Dendritic cell treated with granulocyte-macrophage colony-stimulating factor and Interleukin-4, amounts not matched to agents 40 ng/mL and 50 ng/mL, for 4 days (primary cell): ENCODE measurements around the gene CCDC197.
A peak's percentile ranks its signal among the peaks of the same experiment; 100 is the strongest.

Experiments
- H3K27ac Mint-ChIP-seq: one replicate; pipeline ENCODE4 v1.8.0; 2022; ENCODE audit warnings: mild to moderate bottlenecking, mixed read lengths
- H3K27me3 Mint-ChIP-seq: one replicate; pipeline ENCODE4 v1.8.0; 2022; ENCODE audit warnings: mild to moderate bottlenecking, mixed read lengths
- H3K36me3 Mint-ChIP-seq: one replicate; pipeline ENCODE4 v1.8.0; 2022; ENCODE audit warnings: low read depth, mixed read lengths
- H3K4me1 Mint-ChIP-seq: one replicate; pipeline ENCODE4 v1.8.0; 2022; ENCODE audit warnings: low read depth, mixed read lengths
- H3K4me3 Mint-ChIP-seq: one replicate; pipeline ENCODE4 v1.8.0; 2022; ENCODE audit warnings: mild to moderate bottlenecking, moderate library complexity, mixed read lengths
- H3K9me3 Mint-ChIP-seq: one replicate; pipeline ENCODE4 v1.8.0; 2022; ENCODE audit warnings: mixed read lengths
- intact Hi-C: fragments of 100-400 bp; cut with micrococcal nuclease; formaldehyde crosslinking; loops from one replicate; pipeline ENCODE4 v1.15.0; 2022

The CCDC197 gene

GRCh38 chr14:93957751-93958566, 39.1 kb upstream of the CCDC197 start:
- Mint-ChIP-seq H3K27ac (peak overlapping the region; percentile 79), H3K4me1 (peaks cover 97% of the 10 kb centered on the region), H3K4me3 (no peak overlapping the region), H3K9me3 (no peaks in the 10 kb centered on the region), H3K27me3 (peaks cover 5% of the 10 kb centered on the region), H3K36me3 (no peaks in the 10 kb centered on the region)
- intact Hi-C loops, result no loop called here

DNA sequence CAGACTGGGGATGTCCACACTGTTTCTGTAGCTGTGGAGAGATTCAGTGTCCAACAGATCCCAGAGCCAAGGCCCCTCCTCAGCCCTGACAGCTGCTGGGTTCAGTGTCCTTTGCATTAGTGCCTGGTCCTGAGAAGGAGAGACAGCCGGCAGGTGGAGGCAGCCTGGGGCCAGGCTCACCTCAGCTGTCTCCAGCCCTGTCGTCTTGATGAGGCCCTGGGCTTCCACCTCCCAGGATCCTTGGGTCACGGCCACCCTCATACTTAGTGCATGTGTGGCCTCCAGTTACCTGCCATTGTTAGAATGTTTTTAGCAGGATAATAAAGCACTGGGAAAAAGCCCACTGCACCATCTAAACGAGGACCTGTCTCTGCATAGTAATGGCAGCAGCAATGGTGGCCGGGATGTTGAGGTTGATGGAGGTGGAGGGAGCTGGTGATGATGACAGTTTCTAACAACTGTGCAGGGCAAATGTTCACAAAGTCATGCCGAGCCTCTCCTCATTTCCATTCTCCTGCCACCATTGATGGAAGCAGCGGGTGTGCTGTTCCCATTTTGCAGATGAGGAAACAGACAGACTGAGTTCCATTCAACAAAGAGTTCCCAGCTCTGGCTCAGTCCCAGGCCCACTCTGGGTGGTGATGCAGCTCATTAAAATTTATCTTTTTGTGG, 38.4 kb upstream of the CCDC197 start:
- H3K27me3 Mint-ChIP-seq, result peaks cover 3% of the 10 kb centered on the region
- no peaks in the 10 kb centered on the region for H3K9me3 Mint-ChIP-seq
- no peak overlapping the region for H3K4me3 Mint-ChIP-seq
- H3K27ac Mint-ChIP-seq, result peak overlapping the region; percentile 79
- intact Hi-C loops, result no loop called here
- peaks cover 97% of the 10 kb centered on the region for H3K4me1 Mint-ChIP-seq
- no peaks in the 10 kb centered on the region for H3K36me3 Mint-ChIP-seq

DNA sequence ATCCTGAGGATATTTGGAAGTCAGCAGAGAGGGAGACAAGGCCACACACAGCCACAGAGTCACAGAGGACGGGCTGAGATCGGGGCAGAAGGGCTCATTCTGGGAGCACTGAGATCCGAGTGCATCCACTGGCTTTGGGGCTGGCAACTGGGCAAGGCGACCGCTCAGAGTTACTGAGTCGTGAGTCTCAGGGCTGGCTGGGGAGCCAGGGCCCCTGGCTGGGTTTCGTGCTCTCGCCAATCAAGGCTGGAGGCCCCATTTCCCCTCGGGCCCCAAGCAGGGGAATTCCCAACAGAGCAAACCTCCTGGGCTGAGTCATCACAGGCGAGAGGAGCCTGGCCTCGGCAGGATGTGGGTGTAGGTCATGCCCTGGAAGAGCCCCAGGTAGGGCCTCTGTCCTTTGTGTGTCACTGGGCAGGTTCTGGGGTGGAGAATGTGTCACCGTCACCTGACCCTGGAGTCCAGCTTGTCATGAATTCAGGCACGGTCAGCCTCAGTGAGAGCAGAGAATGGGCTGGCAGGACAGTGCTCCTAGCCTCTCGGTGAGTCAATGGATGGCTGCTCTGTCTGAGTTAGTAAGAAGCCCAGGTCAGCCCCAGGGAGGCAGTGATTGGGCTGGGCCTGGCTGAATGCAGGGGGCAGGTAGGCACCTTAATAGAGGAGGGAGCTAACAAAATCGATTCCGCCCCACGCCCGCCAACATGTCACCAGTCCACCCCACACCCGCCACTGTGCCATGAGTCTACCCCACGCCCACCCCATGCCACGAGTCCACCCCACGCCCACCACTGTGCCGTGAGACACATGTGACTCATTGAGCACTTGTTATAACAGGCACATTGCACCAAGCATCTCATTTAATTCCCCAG, 37.6 kb upstream of the CCDC197 start:
- intact Hi-C loops, result loop anchor here (10.0 kb wide), 1 partner anchor 435 kb away; no protein-coding TSS in a partner anchor
- no peak overlapping the region for H3K4me3 Mint-ChIP-seq
- no peaks in the 10 kb centered on the region for H3K36me3 Mint-ChIP-seq
- H3K9me3 Mint-ChIP-seq, result no peaks in the 10 kb centered on the region
- peak overlapping the region; percentile 79 for H3K27ac Mint-ChIP-seq
- peaks cover 95% of the 10 kb centered on the region for H3K4me1 Mint-ChIP-seq
- H3K27me3 Mint-ChIP-seq, result peaks cover 2% of the 10 kb centered on the region

GRCh38 chr14:93960108-93960475, 37.0 kb upstream of the CCDC197 start:
- peaks cover 2% of the 10 kb centered on the region for H3K27me3 Mint-ChIP-seq
- H3K27ac Mint-ChIP-seq, result peak overlapping the region; percentile 79
- H3K4me1 Mint-ChIP-seq, result peaks cover 95% of the 10 kb centered on the region
- intact Hi-C loops, result loop anchor here (10.0 kb wide), 1 partner anchor 435 kb away; no protein-coding TSS in a partner anchor
- H3K9me3 Mint-ChIP-seq, result no peaks in the 10 kb centered on the region
- no peaks in the 10 kb centered on the region for H3K36me3 Mint-ChIP-seq
- no peak overlapping the region for H3K4me3 Mint-ChIP-seq

DNA sequence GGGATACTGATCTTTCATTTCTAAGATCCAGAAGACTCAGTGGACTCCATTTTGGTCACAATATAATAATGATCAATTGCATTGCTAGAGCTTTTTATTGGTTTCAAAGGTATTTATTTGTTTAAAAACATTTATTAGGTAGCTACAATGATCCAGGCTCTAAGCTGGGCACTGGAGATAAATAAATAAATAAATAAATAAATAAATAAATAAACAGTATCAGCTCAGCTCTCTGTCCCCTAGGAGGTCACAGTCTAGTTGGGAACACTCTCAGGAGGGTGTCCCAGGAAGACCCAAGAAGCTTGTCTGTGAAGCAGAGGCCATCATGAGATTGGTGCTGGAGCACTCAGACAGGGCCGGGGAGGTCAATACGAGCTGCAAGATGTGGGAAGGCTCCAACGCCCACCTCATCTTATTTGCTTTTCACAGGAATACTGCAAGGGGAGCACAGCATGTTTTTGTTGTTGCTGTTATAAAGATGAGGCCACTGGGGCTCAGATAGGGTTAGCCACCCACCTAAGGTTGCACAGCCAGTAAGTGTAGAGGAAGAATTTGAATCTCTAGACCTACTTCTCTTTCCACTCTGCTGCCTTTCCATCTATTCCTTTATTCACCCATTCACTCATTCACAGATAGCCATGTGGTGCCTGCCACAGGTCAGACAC, 36.2 kb upstream of the CCDC197 start:
- Mint-ChIP-seq H3K4me3 (no peak overlapping the region), H3K27ac (no peak overlapping the region), H3K9me3 (no peaks in the 10 kb centered on the region), H3K36me3 (no peaks in the 10 kb centered on the region), H3K4me1 (peaks cover 95% of the 10 kb centered on the region), H3K27me3 (peaks cover 2% of the 10 kb centered on the region)
- intact Hi-C loops, result loop anchor here (10.0 kb wide), 1 partner anchor 434 kb away; no protein-coding TSS in a partner anchor

GRCh38 chr14:93961620-93962019, 35.5 kb upstream of the CCDC197 start:
- Mint-ChIP-seq H3K27me3 (peaks cover 2% of the 10 kb centered on the region), H3K4me1 (peaks cover 92% of the 10 kb centered on the region), H3K27ac (peak overlapping the region; percentile 16), H3K4me3 (no peak overlapping the region), H3K9me3 (no peaks in the 10 kb centered on the region), H3K36me3 (no peaks in the 10 kb centered on the region)
- intact Hi-C loops, result loop anchor here (10.0 kb wide), 1 partner anchor 433 kb away; no protein-coding TSS in a partner anchor

GRCh38 chr14:93962701-93963601, 34.1 kb upstream of the CCDC197 start:
- Mint-ChIP-seq H3K36me3 (no peaks in the 10 kb centered on the region), H3K4me3 (no peak overlapping the region), H3K9me3 (no peaks in the 10 kb centered on the region), H3K27ac (peak overlapping the region; percentile 79), H3K27me3 (peaks cover 2% of the 10 kb centered on the region), H3K4me1 (peaks cover 92% of the 10 kb centered on the region)
- intact Hi-C loops, result loop anchor here (10.0 kb wide), 1 partner anchor 432 kb away; no protein-coding TSS in a partner anchor

DNA sequence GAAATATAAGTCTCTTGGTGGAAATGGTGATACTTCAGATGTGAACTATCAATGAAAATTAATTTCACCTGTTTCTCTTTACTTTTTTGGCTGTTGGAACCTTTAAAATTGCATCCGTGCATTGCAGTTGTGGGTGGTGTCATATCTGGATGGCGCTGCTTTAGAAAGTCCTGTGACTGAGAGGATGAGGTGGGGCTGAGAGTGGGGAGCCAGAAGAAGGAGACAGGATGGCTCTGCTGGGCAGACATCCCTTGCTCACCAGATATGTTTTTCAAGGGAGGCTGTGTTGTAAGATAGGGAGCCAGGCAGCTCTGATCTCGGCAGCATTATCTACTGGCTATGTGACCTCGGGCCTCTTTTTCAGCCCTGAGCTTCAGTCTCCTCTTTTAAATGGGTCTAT, 33.4 kb upstream of the CCDC197 start:
- Mint-ChIP-seq H3K4me3 (no peak overlapping the region), H3K27me3 (peaks cover 2% of the 10 kb centered on the region), H3K4me1 (peaks cover 92% of the 10 kb centered on the region), H3K36me3 (no peaks in the 10 kb centered on the region), H3K9me3 (no peaks in the 10 kb centered on the region), H3K27ac (peak overlapping the region; percentile 79)
- intact Hi-C loops, result loop anchor here (10.0 kb wide), 1 partner anchor 431 kb away; no protein-coding TSS in a partner anchor

DNA sequence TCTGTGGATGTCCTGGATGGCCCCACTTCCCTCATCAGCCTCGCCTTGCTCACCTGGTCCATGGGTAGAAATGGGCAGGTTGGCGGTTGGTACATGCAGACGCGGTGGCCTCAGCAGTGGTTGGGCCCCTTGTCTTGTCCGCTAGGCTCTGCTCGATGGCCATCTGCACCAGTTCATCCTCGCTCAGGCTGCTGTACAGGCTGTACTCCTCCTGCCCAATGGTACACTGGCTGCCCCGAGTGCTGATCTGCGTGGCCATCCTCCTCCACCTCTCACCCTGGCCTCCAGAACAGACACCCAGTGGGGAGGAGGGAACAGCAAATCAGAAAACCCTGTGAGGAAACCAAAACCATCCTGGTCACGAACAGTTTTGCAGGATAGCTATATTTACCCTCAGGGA, 32.8 kb upstream of the CCDC197 start:
- H3K4me1 Mint-ChIP-seq, result peaks cover 92% of the 10 kb centered on the region
- no peaks in the 10 kb centered on the region for H3K36me3 Mint-ChIP-seq
- intact Hi-C loops, result loop anchor here (10.0 kb wide), 1 partner anchor 431 kb away; no protein-coding TSS in a partner anchor
- no peak overlapping the region for H3K27ac Mint-ChIP-seq
- H3K27me3 Mint-ChIP-seq, result peaks cover 7% of the 10 kb centered on the region
- no peak overlapping the region for H3K4me3 Mint-ChIP-seq
- H3K9me3 Mint-ChIP-seq, result no peaks in the 10 kb centered on the region

DNA sequence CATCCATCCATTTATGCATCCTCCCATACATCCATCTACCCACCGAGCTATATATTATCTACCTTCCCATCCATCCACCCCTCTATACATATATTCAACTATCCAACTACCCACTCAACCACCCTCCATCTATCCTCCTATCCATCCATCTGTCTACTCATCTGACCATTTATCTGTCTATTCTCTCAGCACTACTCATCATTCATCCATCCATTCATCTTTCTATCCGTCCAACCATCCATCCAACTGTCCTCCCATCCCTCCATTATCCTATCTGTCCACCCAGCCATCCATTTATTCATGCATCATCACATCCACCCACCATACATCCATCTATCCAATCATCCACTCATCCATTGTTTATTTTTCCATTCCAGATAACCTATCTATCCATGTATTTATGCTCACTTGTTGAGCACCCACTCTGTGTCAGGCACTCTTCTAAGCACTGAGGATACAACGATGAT, 32.2 kb upstream of the CCDC197 start:
- Mint-ChIP-seq H3K9me3 (no peaks in the 10 kb centered on the region), H3K27me3 (peaks cover 9% of the 10 kb centered on the region), H3K4me3 (no peak overlapping the region), H3K27ac (no peak overlapping the region), H3K4me1 (peaks cover 92% of the 10 kb centered on the region), H3K36me3 (no peaks in the 10 kb centered on the region)
- intact Hi-C loops, result loop anchor here (10.0 kb wide), 1 partner anchor 430 kb away; no protein-coding TSS in a partner anchor

GRCh38 chr14:93965287-93965821, 31.7 kb upstream of the CCDC197 start:
- Mint-ChIP-seq H3K36me3 (no peaks in the 10 kb centered on the region), H3K27me3 (peaks cover 14% of the 10 kb centered on the region), H3K4me1 (peaks cover 91% of the 10 kb centered on the region), H3K4me3 (no peak overlapping the region), H3K9me3 (no peaks in the 10 kb centered on the region), H3K27ac (peak overlapping the region; percentile 30)
- intact Hi-C loops, result loop anchor here (10.0 kb wide), 1 partner anchor 429 kb away; no protein-coding TSS in a partner anchor

DNA sequence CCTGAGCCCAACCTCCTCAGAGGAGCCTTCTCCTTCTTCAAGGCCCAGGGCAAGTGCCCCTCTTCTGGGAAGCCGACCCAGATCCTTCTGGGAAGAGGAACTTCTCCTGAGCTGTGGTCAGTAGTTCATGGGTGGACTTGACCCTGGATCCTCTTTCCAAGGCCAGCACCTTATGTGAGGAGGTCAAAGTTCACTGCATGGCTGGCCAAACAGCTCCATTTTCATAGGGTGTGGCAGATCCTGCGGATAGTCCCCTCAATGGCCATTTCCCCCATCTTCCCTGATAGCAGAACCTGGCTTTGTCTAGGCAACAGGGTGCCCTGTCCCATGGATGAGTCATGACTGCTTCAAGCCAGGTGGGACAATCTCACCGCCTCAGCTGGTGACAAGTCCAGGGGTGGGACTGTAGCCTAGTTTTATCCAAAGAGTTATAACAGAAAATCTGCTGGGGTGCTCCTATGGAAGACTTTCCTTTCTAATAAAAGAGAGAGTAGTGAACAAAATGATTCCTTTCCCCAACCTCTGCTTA, 31.1 kb upstream of the CCDC197 start:
- peaks cover 93% of the 10 kb centered on the region for H3K4me1 Mint-ChIP-seq
- peak overlapping the region; percentile 30 for H3K27ac Mint-ChIP-seq
- H3K27me3 Mint-ChIP-seq, result peaks cover 21% of the 10 kb centered on the region
- H3K9me3 Mint-ChIP-seq, result no peaks in the 10 kb centered on the region
- H3K36me3 Mint-ChIP-seq, result no peaks in the 10 kb centered on the region
- intact Hi-C loops, result loop anchor here (10.0 kb wide), 1 partner anchor 429 kb away; no protein-coding TSS in a partner anchor
- H3K4me3 Mint-ChIP-seq, result no peak overlapping the region
